ENCODE measurements around the gene USP10. TPM values are rescaled to one million over a fixed set of nuclear protein-coding genes. Genes with fewer than 3 reads are reported as not detected.

USP10 gene
- total RNA-seq, 6 experiments from 2014 or later: 41.5 to 53.2 (median 44.6) TPM

DNA sequence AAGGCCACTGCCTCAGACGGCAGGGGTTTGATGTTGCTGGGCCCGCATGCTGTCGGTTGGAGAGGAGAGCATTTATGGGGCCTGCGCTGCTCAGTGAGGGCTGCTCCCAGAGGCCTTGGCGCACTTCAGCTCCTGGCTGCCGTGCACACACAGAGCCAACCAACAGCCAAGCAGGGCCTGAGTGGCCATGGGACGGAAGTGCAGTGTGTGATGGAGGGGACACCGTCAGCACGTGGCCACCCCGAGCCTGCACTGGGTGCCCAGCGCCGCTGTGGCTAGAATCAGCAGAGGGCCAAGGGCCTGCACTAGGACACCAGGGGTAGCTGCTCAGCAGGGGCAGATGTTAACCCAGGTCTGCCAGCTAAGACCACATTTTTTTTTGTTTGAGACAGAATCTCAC is 29.7 kb upstream of the USP10 start:
- H3K9me3 ChIP-seq: no peaks in the 10 kb centered on the region
- H3K4me3 ChIP-seq: no peak overlapping the region
- no peak overlapping the region for H3K27ac ChIP-seq
- H3K4me1 ChIP-seq: peaks cover 0 to 5% (median 0%) of the 10 kb centered on the region in 4 donors
- peaks cover 0 to 4% (median 1%) of the 10 kb centered on the region in 4 donors for H3K36me3 ChIP-seq
- no peak for ATAC-seq
- intact Hi-C loops (cut with DNase I): loop anchor here (5.0 to 10.0 kb wide), 2 partner anchors 55 to 57 kb away; no protein-coding TSS in a partner anchor
- TF ChIP-seq, protein P1, sequence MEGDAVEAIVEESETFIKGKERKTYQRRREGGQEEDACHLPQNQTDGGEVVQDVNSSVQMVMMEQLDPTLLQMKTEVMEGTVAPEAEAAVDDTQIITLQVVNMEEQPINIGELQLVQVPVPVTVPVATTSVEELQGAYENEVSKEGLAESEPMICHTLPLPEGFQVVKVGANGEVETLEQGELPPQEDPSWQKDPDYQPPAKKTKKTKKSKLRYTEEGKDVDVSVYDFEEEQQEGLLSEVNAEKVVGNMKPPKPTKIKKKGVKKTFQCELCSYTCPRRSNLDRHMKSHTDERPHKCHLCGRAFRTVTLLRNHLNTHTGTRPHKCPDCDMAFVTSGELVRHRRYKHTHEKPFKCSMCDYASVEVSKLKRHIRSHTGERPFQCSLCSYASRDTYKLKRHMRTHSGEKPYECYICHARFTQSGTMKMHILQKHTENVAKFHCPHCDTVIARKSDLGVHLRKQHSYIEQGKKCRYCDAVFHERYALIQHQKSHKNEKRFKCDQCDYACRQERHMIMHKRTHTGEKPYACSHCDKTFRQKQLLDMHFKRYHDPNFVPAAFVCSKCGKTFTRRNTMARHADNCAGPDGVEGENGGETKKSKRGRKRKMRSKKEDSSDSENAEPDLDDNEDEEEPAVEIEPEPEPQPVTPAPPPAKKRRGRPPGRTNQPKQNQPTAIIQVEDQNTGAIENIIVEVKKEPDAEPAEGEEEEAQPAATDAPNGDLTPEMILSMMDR (IDR thresholded peaks at IDR 0.05): no peak
- no peak for TF ChIP-seq POLR2A (IDR thresholded peaks at IDR 0.05)
- H3K27me3 ChIP-seq: no peaks in the 10 kb centered on the region
- WGBS (ENCODE audit: insufficient coverage, low coverage, low lambda C conversion rate, missing lambda C conversion rate): no CpG with 5 or more reads among the region's 12 CpGs
- DNase-seq: no peak

DNA sequence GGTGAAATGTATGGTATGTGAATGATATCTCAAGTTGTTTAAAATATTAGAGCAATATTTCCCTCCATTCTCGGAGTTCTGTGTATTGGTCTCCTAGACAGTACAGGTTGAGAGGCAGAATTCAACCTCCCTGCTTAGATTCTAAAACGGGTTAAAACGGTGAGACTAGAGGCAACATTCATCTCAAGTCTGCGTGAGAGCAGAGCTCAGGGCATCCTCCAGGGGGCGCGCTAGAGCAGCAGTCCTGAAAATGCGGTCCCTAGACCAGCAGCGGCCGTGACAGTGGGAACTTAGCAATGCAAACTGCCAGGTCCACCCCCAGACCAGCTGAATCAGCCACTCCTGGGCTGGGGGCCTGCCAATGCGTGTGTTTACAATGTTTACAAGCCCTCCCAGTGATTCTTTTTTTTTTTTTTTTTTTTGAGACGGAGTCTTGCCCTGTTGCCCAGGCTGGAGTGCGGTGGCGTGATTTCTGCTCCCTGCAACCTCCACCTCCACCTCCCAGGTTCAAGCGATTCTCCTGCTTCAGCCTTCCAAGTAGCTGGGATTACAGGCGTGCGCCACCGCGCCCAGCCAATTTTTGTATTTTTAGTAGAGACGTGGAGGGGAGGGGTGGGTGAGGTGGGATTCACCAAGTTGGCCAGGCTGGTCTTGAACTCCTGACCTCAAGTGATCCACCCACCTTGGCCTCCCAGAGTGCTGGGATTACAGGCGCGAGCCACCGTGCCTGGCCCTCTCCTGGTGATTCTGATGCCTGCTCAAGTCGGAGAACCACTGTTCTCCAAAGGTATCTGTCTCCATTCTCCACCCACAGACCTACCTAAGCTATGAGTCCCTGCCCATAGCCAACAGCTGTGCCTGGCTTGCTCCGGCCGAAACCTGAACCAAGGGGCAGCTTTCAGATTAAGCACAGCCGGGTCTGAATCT is 27.3 kb upstream of the USP10 start:
- 61% methylated on average over 22 of the region's 26 CpGs for WGBS (ENCODE audit: insufficient coverage, low coverage, low lambda C conversion rate, missing lambda C conversion rate)
- H3K9me3 ChIP-seq: no peaks in the 10 kb centered on the region
- no peak overlapping the region for H3K4me3 ChIP-seq
- no peaks in the 10 kb centered on the region for H3K36me3 ChIP-seq
- DNase-seq (peak; percentile 79 to 85 (median 83)), ATAC-seq (peak; percentile 91 to 98 (median 95))
- H3K27me3 ChIP-seq: no peaks in the 10 kb centered on the region
- H3K27ac ChIP-seq: no peak overlapping the region
- peaks cover 0 to 5% (median 0%) of the 10 kb centered on the region in 4 donors for H3K4me1 ChIP-seq
- TF ChIP-seq POLR2A (IDR thresholded peaks at IDR 0.05): no peak
- TF ChIP-seq, protein P1 (IDR thresholded peaks at IDR 0.05): peak; percentile 88 to 94 (median 90)
- intact Hi-C loops (cut with DNase I): loop anchor here (5.0 to 10.0 kb wide), 2 partner anchors 52 to 55 kb away; no protein-coding TSS in a partner anchor

DNA sequence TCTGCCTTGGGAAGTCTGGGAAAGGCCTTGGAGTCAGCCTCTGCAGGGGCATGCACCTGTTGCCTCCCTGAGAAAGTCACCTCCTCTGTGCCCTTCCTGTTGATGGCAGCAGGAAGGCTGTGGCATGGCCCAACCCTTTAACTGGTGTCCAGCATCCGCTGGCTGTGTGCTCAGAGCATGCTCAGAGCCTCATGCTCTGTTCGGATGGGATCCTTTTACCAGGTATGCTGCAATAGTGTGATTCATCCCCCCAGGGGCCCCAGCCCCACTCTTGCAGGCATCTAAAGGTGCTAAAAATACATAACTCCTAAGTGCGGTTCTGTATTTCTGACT is 26.6 kb upstream of the USP10 start:
- H3K4me3 ChIP-seq: no peak overlapping the region
- no peaks in the 10 kb centered on the region for H3K36me3 ChIP-seq
- H3K4me1 ChIP-seq: peaks cover 0 to 5% (median 0%) of the 10 kb centered on the region in 4 donors
- intact Hi-C loops (cut with DNase I): loop anchor here (5.0 to 10.0 kb wide), 2 partner anchors 52 to 54 kb away; no protein-coding TSS in a partner anchor
- no CpG with 5 or more reads among the region's 3 CpGs for WGBS (ENCODE audit: insufficient coverage, low coverage, low lambda C conversion rate, missing lambda C conversion rate)
- no peaks in the 10 kb centered on the region for H3K9me3 ChIP-seq
- DNase-seq (no peak), ATAC-seq (no peak)
- no peaks in the 10 kb centered on the region for H3K27me3 ChIP-seq
- no peak for TF ChIP-seq POLR2A (IDR thresholded peaks at IDR 0.05)
- TF ChIP-seq, protein P1 (IDR thresholded peaks at IDR 0.05): no peak
- no peak overlapping the region for H3K27ac ChIP-seq

DNA sequence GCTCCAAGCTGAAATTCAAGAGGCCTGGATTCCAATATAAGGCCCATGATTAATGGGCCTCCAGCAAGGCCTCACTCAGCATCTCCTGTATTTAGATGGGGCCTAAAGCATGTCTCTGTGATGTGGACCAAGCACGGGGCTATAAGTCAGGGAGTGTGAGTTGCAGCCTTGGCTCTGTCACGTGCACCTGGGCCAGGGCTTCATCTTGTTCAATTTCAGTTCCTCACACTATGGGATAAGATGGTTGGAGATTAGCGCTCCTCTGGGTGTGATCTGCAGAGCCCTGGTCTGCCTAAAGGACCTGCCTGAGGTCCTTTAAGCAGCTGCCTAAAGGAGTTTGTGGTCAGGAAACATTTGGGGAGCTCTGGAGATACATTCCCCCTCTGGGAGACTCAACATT is 26.2 kb upstream of the USP10 start:
- Histone ChIP-seq H3K27ac (no peak overlapping the region), H3K4me3 (no peak overlapping the region), H3K36me3 (no peaks in the 10 kb centered on the region), H3K4me1 (peaks cover 0 to 5% (median 0%) of the 10 kb centered on the region in 4 donors), H3K27me3 (no peaks in the 10 kb centered on the region), H3K9me3 (no peaks in the 10 kb centered on the region)
- no peak for DNase-seq
- intact Hi-C loops (cut with DNase I): loop anchor here (5.0 to 10.0 kb wide), 2 partner anchors 51 to 54 kb away; no protein-coding TSS in a partner anchor
- ATAC-seq: no peak
- TF ChIP-seq, protein P1 (IDR thresholded peaks at IDR 0.05): no peak
- no peak for TF ChIP-seq POLR2A (IDR thresholded peaks at IDR 0.05)
- 86% methylated on average over 1 of the region's 3 CpGs for WGBS (ENCODE audit: insufficient coverage, low coverage, low lambda C conversion rate, missing lambda C conversion rate)
